ENCODE results near the gene TFCP2. TPM values are rescaled to one million over a fixed set of nuclear protein-coding genes. Genes with fewer than 3 reads are reported as not detected.
A peak's percentile ranks its signal among the peaks of the same experiment; 100 is the strongest.

The TFCP2 gene
- total and polyA plus RNA-seq, 2 of the 13 experiments (the other 11 are each of a cell fraction or from before 2014, with no cell fraction given), result 7.6 to 10.0 TPM

DNA sequence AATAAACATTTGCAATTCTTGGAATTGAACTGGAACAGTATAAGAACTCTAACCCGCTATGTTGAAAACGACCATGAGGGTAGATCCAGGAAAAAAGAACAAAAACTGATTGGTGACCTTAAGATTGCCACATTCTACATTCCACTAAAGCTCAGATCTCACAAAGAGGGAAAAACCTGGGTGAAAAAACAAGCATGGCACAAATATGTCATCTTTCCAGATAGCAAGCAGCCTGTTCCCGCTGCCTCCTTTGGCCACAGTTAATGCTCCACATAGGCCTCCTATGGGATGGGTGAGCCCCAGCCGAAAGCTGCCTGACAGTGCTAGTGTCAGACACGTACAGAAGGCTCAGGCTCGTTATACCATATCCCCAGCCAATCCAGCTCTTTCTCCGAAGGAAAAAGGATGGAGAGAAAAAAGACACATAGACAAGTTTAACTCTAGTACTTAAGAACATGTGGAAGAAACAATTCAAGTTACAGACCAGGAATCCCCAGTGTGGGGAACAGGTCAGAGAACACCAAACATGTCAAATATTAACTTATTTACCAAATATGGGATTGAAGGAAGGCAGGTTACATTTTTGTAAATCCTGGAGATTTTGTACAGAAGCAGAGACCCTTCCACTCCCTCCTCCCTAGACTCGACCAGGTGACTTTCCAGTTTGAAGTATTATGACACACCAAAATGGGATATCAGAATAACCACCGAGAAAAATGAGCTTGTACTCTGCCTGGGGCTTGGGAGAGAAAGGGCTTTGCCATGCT is 110.1 kb downstream of the TFCP2 start:
- intact Hi-C loops (cut with micrococcal nuclease; ENCODE audit: unreplicated experiment), result no loop called here
- in situ Hi-C loops (cut with HindIII; ENCODE audit: extremely low pct_ligation_motif_present, low pct_unique_long_range_greater_than_20kb), result no loop called here
- DNase-seq (ENCODE audit: low spot score), result no peak
- H3K9me3 ChIP-seq (ENCODE audit: low read length), result no peaks in the 10 kb centered on the region
- FAIRE-seq, result no peak
- H2AFZ ChIP-seq (ENCODE audit: low read length), result no peak overlapping the region
- H3K36me3 ChIP-seq (replicated peaks in 1 of 2; ENCODE audit: control insufficient read depth in 1 of 2, insufficient read depth in 2 of 2, low read length in 2 of 2), result peaks cover 15 to 58% of the 10 kb centered on the region in 2 experiments
- BruUV-seq (replicated peaks), result TSS peak; percentile 31
- TF ChIP-seq SRF (IDR thresholded peaks at IDR 0.05; ENCODE audit: low read depth, low read length) (peak; percentile 79), ZNF615 (CRISPR knock-in tag; IDR thresholded peaks at IDR 0.05; ENCODE audit: borderline replicate concordance) (no peak), POLR2AphosphoS5 (IDR thresholded peaks at IDR 0.05; ENCODE audit: low read depth, low read length) (0 out of 2 replicates have a peak, but pooled peaks have one; percentile 43), POLR2G (IDR thresholded peaks at IDR 0.05; ENCODE audit: low read depth, low read length) (peak; percentile 29; the same call in 1 of the 2 replicates), RBM22 (optimal IDR thresholded peaks at IDR 0.05; ENCODE audit: low read length) (peak; percentile 59)
- TF ChIP-seq, protein P1, sequence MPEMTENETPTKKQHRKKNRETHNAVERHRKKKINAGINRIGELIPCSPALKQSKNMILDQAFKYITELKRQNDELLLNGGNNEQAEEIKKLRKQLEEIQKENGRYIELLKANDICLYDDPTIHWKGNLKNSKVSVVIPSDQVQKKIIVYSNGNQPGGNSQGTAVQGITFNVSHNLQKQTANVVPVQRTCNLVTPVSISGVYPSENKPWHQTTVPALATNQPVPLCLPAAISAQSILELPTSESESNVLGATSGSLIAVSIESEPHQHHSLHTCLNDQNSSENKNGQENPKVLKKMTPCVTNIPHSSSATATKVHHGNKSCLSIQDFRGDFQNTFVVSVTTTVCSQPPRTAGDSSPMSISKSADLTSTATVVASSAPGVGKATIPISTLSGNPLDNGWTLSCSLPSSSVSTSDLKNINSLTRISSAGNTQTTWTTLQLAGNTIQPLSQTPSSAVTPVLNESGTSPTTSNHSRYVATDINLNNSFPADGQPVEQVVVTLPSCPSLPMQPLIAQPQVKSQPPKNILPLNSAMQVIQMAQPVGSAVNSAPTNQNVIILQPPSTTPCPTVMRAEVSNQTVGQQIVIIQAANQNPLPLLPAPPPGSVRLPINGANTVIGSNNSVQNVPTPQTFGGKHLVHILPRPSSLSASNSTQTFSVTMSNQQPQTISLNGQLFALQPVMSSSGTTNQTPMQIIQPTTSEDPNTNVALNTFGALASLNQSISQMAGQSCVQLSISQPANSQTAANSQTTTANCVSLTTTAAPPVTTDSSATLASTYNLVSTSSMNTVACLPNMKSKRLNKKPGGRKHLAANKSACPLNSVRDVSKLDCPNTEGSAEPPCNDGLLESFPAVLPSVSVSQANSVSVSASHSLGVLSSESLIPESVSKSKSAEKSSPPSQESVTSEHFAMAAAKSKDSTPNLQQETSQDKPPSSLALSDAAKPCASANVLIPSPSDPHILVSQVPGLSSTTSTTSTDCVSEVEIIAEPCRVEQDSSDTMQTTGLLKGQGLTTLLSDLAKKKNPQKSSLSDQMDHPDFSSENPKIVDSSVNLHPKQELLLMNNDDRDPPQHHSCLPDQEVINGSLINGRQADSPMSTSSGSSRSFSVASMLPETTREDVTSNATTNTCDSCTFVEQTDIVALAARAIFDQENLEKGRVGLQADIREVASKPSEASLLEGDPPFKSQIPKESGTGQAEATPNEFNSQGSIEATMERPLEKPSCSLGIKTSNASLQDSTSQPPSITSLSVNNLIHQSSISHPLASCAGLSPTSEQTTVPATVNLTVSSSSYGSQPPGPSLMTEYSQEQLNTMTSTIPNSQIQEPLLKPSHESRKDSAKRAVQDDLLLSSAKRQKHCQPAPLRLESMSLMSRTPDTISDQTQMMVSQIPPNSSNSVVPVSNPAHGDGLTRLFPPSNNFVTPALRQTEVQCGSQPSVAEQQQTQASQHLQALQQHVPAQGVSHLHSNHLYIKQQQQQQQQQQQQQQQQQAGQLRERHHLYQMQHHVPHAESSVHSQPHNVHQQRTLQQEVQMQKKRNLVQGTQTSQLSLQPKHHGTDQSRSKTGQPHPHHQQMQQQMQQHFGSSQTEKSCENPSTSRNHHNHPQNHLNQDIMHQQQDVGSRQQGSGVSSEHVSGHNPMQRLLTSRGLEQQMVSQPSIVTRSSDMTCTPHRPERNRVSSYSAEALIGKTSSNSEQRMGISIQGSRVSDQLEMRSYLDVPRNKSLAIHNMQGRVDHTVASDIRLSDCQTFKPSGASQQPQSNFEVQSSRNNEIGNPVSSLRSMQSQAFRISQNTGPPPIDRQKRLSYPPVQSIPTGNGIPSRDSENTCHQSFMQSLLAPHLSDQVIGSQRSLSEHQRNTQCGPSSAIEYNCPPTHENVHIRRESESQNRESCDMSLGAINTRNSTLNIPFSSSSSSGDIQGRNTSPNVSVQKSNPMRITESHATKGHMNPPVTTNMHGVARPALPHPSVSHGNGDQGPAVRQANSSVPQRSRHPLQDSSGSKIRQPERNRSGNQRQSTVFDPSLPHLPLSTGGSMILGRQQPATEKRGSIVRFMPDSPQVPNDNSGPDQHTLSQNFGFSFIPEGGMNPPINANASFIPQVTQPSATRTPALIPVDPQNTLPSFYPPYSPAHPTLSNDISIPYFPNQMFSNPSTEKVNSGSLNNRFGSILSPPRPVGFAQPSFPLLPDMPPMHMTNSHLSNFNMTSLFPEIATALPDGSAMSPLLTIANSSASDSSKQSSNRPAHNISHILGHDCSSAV (CRISPR knock-in tag; IDR thresholded peaks at IDR 0.05; ENCODE audit: borderline replicate concordance), result no peak
- no peaks in the 10 kb centered on the region for H4K20me1 ChIP-seq (ENCODE audit: insufficient read depth, low read length)
- ChIA-PET POLR2A (interaction anchor here (1.1 to 3.7 kb wide), 2 partner anchors 21 to 36 kb away, joined by 5 to 17 read pairs; partner anchors contain the start of genes CSRNP2 and SLC11A2), CTCF (ENCODE audit: low intra/inter-chr PET ratio, low total read pairs) (no interaction called here)
- H3K27ac ChIP-seq (ENCODE audit: extremely low read length, insufficient read depth, low read length), result no peak overlapping the region
- ATAC-seq, result peak; percentile 38; the same call in 2 of the 3 replicates
- 83% methylated on average over 9 of the region's 9 CpGs for WGBS (ENCODE audit: low lambda C conversion rate)
- no peaks in the 10 kb centered on the region for H3K79me2 ChIP-seq (ENCODE audit: insufficient read depth, low read length)
- peaks cover 36% of the 10 kb centered on the region for H3K4me1 ChIP-seq (ENCODE audit: insufficient read depth, low read length)
- no peak overlapping the region for H3K9ac ChIP-seq (ENCODE audit: insufficient read depth, low read depth, low read length)
- no peaks in the 10 kb centered on the region for H3K27me3 ChIP-seq (ENCODE audit: control insufficient read depth in 1 of 2, insufficient read depth in 2 of 2, low read length in 2 of 2)
- H3K4me2 ChIP-seq (ENCODE audit: low read depth, low read length), result no peak overlapping the region
- H3K4me3 ChIP-seq (replicated peaks in 1 of 3; ENCODE audit: insufficient read depth in 1 of 3, low read depth in 2 of 3, low read length in 3 of 3), result no peak overlapping the region

All from HepG2 (cell line).